AG04449 (cell line): ENCODE measurements around the gene RAB13.

Source experiments
- CTCF ChIA-PET: fragments of 350-600 bp; formaldehyde crosslinking; extraction: SDS; loops from one replicate; lab custom pipeline; 2021; ENCODE audit warnings: antibody characterized with exemption; lab: Yijun Ruan, JAX
- POLR2A ChIA-PET: fragments of 400-600, 350-600 bp; formaldehyde crosslinking; extraction: SDS; loops from one replicate; lab custom pipeline; 2020; ENCODE audit warnings: antibody characterized with exemption, inconsistent platforms; lab: Yijun Ruan, JAX
- DNase-seq: peaks from one replicate; pipeline ENCODE4 v3.0.0-alpha.2; 2010; ENCODE audit warnings: low read depth, low spot score
- H3K4me3 ChIP-seq: 2 replicates; pipeline ENCODE4 v1.5.1; 2011; ENCODE audit warnings: low read depth, mild to moderate bottlenecking, control low read depth, low read length
- CTCF ChIP-seq: IDR thresholded peaks from one replicate; pipeline ENCODE4 v1.5.1; 2011; ENCODE audit warnings: mild to moderate bottlenecking, moderate library complexity, low read length, control low read depth, inconsistent platforms; ENCODE audit not compliant: insufficient read depth; ENCODE audit errors: missing control alignments

RAB13 gene

GRCh38 chr1:153945795-153946621, 40.1 kb downstream of the RAB13 start:
- ChIA-PET POLR2A (interaction anchor here (0.6 to 2.4 kb wide), 10 partner anchors 11 to 319 kb away, joined by 3 to 18 read pairs (median 6); partner anchors contain the start of genes CREB3L4, GATAD2B, JTB and RAB13), CTCF (interaction anchor here (0.6 to 4.5 kb wide), 37 partner anchors 9 to 593 kb away, joined by 3 to 83 read pairs (median 6); partner anchors contain the start of genes CREB3L4, CRTC2, GATAD2B and JTB)
- DNase-seq: no peak
- no peak for TF ChIP-seq CTCF
- H3K4me3 ChIP-seq: peak overlapping the region; percentile 77

GRCh38 chr1:153945131-153945794, 40.9 kb downstream of the RAB13 start:
- DNase-seq: no peak
- CTCF ChIA-PET: interaction anchor here (1.4 to 4.5 kb wide), 20 partner anchors 8 to 154 kb away, joined by 3 to 83 read pairs (median 10); partner anchors contain the start of genes CREB3L4, CRTC2, GATAD2B and JTB
- POLR2A ChIA-PET: interaction anchor here (0.6 to 2.4 kb wide), 7 partner anchors 12 to 32 kb away, joined by 3 to 18 read pairs (median 8); partner anchors contain the start of genes CREB3L4, GATAD2B, JTB and SLC39A1
- no peak for TF ChIP-seq CTCF
- peak overlapping the region; percentile 77 for H3K4me3 ChIP-seq

GRCh38 chr1:153944827-153945117, 41.4 kb downstream of the RAB13 start:
- H3K4me3 ChIP-seq: peak overlapping the region; percentile 77
- no peak for DNase-seq
- ChIA-PET CTCF (interaction anchor here (1.4 to 4.5 kb wide), 11 partner anchors 8 to 153 kb away, joined by 3 to 83 read pairs (median 11); partner anchors contain the start of genes CREB3L4, CRTC2, GATAD2B and RAB13), POLR2A (interaction anchor here (2.4 kb wide), 1 partner anchor 18 kb away, joined by 14 read pairs; the partner anchor contains the start of gene SLC39A1)
- no peak for TF ChIP-seq CTCF

- H3K4me3 ChIP-seq: no peak overlapping the region; the same call in 1 of the 2 replicates
- ChIA-PET CTCF (interaction anchor here (1.1 to 4.5 kb wide), 10 partner anchors 9 to 153 kb away, joined by 3 to 83 read pairs (median 15); partner anchors contain the start of genes CREB3L4, CRTC2, GATAD2B and RAB13), POLR2A (interaction anchor here (0.6 to 1.0 kb wide), 4 partner anchors 14 to 50 kb away, joined by 3 to 4 read pairs (median 4); partner anchors contain the start of gene SLC39A1)
- no peak for TF ChIP-seq CTCF
- no peak for DNase-seq
These were observed 41.9 kb downstream of the RAB13 start for GRCh38 chr1:153944005-153944826.

GRCh38 chr1:153942766-153943549, 43.2 kb downstream of the RAB13 start:
- ChIA-PET CTCF (interaction anchor here (0.5 to 4.3 kb wide), 5 partner anchors 10 to 432 kb away, joined by 3 to 83 read pairs (median 8); partner anchors contain the start of genes CREB3L4, CRTC2 and RAB13), POLR2A (interaction anchor here (0.6 kb wide), 1 partner anchor 51 kb away, joined by 4 read pairs; no protein-coding TSS in a partner anchor)
- DNase-seq: no peak
- no peak overlapping the region for H3K4me3 ChIP-seq
- no peak for TF ChIP-seq CTCF
